ENCODE measurements around the gene TOGARAM1.

- TF ChIP-seq CTCF (IDR thresholded peaks at IDR 0.05) (no peak), POLR2A (IDR thresholded peaks at IDR 0.05) (no peak)
Measured at GRCh38 chr14:45038256-45038655, 76.3 kb downstream of the TOGARAM1 start.

All from Peyer's patch (tissue), 4 donors.